Activated naive CD4-positive, alpha-beta T cell treated with anti-CD3 and anti-CD28 coated beads, Interleukin-2, amount 50 U/mL, for 16 hours (primary cell): ENCODE results near the gene HNRNPC.
"Not testable (repeated sequence)": the region's sequence is repeated elsewhere in the genome, so short reads cannot be mapped to it uniquely, and the experiment has no call there.

Experiments
- DNase-seq: peaks from one replicate; pipeline ENCODE4 v3.0.0-alpha.2; 2020

HNRNPC gene

DNA sequence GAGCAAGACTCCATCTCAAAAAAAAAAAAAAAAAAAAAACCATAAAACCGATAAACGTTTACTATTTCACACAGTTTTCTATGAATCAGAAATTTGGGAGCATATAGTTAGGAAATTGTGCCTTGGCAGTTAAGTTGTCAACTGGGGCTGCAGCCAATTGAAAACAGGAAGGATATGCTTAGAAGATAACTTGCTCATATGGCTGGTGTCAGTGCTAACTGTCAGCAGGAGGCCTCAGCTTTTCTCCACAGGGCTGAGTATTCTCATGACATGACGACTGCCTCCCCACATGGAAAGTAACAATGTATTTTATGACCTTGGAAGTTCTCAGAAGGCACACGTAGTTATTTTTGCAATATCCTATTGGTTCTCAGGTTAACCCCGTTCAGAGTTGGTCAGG is 83.8 kb downstream of the HNRNPC start:
- DNase-seq = no peak

DNA sequence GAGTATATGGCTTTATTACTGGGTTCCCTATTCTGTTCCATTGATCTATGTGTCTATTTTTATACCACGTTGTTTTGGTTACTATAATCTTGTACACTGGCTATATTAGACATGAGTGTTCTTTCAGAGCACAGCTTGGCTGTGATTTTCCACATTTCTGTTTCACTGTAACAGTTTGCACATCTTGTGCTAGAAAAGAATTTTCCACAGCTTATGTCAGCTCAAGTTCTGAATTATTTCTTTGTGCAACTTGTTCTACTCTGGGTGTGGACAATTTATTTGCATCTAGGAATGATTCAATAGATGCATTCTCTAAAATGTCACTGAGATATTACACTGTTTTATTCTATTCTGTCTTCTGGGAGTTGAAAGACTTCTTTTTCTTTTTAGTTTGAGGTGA is 85.0 kb downstream of the HNRNPC start:
- no peak for DNase-seq

DNA sequence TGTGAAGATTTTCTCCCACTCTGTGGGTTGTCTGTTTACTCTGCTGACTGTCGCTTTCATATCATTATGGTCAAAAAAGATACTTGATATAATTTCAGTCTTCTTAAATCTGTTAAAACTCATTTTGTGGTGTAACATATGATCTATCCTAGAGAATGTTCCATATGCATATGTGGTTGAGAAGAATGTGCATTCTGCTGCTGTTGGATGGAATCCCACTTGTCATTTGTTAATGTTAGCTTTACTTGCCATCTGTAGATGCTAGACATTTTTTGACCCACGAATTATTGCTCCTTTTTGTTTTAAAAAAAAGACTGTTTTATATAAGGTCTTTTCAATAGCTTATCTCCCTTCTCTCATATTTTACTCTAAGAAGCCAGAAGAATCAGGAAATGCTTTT is 87.1 kb downstream of the HNRNPC start:
- DNase-seq = no peak

DNA sequence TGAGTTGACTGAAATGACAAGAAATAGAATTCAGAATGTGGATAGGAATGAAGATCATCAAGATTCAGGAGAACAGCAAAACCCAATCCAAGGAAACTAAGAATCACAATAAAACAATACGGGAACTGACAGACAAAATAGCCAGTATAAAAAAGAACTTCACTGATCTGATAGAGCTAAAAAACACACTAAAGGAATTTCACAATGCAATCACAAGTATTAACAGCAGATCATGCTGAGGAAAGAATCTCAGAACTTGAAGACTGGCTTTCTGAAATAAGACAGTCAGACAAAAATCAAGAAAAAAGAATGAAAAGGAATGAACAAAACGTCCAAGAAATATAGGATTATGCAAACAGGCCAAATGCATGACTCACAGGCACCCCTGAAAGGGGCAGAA is 98.1 kb downstream of the HNRNPC start:
- no peak for DNase-seq

DNA sequence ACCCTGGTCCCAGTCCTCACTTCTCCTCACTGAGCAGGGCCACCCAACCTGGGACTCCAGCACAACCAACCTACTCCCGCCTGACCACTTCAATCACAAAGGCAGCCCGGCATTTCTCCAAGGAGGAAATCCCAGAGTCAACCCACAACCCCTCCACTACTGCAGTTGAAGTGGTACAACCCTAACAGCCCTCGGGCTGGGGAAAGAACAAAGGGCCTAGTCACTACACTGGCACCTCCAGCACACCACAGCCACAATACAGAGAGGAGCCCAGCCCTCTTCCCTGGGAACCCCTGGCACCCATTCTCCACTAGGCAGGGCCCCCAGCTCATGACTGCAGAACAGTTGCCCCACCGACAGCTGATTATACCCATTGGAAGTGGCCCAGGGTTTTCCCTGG is 99.7 kb downstream of the HNRNPC start:
- DNase-seq = no peak

DNA sequence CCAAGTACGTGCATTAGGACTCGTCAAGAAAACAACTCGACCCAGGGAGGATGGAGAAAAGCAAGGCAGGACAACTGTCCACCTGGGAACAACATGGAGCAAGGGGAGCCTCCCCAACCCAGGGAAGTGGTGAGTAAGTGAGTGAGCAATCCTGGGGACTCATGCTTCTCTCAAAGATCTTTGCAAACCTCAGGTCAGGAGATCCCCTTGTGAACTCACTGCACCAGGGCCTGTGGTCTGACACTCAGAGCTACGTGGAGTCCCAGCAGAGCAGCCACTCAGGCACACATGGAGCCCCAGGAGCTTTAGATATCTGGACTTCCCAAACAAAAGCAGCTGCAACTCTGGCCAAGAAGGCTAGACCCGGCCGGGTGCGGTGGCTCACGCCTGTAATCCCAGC is 101.2 kb downstream of the HNRNPC start:
- DNase-seq = no peak

GRCh38 chr14:21165670-21166069 is 103.6 kb downstream of the HNRNPC start:
- not testable (repeated sequence) for DNase-seq

- DNase-seq = not testable (repeated sequence)
Observed at GRCh38 chr14:21165002-21165605, 104.1 kb downstream of the HNRNPC start.

DNA sequence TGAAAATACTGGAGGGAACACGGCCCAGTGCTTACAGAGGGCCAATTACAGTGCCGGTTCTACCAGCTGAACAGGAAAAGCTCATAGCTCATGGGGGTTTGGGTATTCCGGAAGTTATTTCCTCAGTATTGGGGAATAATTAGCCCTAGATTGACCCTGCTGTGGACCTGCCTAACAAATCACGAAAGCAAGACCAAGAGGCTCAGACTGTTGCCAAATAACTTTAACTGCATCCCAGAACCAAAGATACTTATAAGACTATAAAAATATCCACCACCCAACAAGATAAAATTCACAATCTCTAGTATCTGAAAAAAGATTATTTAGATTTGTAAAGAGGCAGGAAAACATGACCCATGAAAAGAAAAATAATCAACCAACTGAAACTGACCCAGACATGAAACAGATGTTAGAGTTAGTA is 105.4 kb downstream of the HNRNPC start:
- no peak for DNase-seq

- no peak for DNase-seq
Observed at GRCh38 chr14:21162081-21162480, 107.2 kb downstream of the HNRNPC start.

DNA sequence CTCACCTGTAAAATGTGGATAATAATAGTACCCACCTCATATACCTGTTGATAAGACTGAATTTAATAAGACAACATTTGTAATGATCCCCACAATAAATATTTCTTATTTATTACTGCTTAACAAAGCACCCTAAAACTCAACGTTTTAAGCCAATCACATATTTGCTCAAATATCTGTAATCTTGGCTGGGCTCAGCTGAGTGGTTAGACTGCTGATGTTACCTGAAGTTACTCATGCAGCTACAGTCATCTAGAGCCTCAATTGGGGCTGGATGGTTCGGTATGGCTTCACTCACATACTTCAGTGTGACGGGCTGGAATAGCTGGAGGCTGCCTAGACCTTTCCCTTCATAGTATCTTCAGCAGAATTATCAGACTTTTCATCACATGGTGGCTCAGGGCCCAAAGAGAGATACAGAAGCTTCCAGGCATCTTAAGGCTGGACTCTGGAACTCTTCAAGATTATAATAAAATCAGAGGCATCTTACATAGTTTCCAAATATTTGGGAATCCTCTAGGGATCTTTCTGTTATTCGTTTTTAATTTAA is 109.1 kb downstream of the HNRNPC start:
- no peak for DNase-seq
